HCT116 (cell line): ENCODE measurements around the gene FNDC5. TPM values are rescaled to one million over a fixed set of nuclear protein-coding genes. Genes with fewer than 3 reads are reported as not detected.

Experiments used
- ATAC-seq: fragments of 200-7000 bp; cut with Tn5 transposase; 2 replicates; pipeline ENCODE4 v1.9.1; 2020; ENCODE audit warnings: mild to moderate bottlenecking, moderate library complexity
- BruUV-seq: library from RNA; stranded (reverse); fragments of 400-500 nt; replicated peaks from 2 replicates; lab custom pipeline; 2021; lab: Mats Ljungman, UMichigan
- CTCF ChIA-PET: fragments of 300-600 bp; sonication (Branson Sonifier 250); formaldehyde crosslinking; loops from one replicate; lab custom pipeline; 2021; ENCODE audit warnings: antibody characterized with exemption; lab: Charles Lee
- POLR2A ChIA-PET: fragments of 300-600, 350-600 bp; sonication (Branson Sonifier 250); formaldehyde crosslinking; loops from one replicate; lab custom pipeline; 2021; ENCODE audit warnings: antibody characterized with exemption; lab: Charles Lee
- RAD21 ChIA-PET, 2 experiments: fragments of 300-600 bp; sonication (Branson Sonifier 250); formaldehyde crosslinking; loops; one replicate each; lab custom pipeline; 2023; ENCODE audit warnings: low total read pairs in 2 of 2; ENCODE audit not compliant: uncharacterized antibody in 2 of 2, unreplicated experiment in 2 of 2, low non-redundant PET in 1 of 2; lab: Charles Lee
- DNase-seq: peaks from one replicate; pipeline ENCODE4 v3.0.0-alpha.2; 2010; ENCODE audit warnings: low read depth, low spot score
- H2AFZ ChIP-seq: fragments of 200-600 bp; shearing (Covaris generic), sonication (generic); 2 replicates; pipeline ENCODE4 v1.6.1; 2017; ENCODE audit warnings: low read depth, mixed run types, mixed read lengths, antibody characterized with exemption, low read length; ENCODE audit not compliant: poor library complexity, severe bottlenecking
- H3K27ac ChIP-seq: 2 replicates; pipeline ENCODE4 v1.5.1; 2012; ENCODE audit warnings: low read depth, low read length
- H3K27me3 ChIP-seq: fragments of 200-600 bp; sonication (generic); 2 replicates; pipeline ENCODE4 v1.6.1; 2016; ENCODE audit warnings: mixed run types, low read length, mixed read lengths; ENCODE audit not compliant: insufficient read depth
- H3K36me3 ChIP-seq, 2 experiments: fragments of 200-500 bp in 1 of 2; fragments of 200-600 bp in 1 of 2; sonication (Bioruptor generic) in 1 of 2; sonication (generic) in 1 of 2; 2 replicates each; pipeline versions ENCODE4 v1.5.1 to v1.6.1; 2014 to 2016; ENCODE audit warnings: low read length in 2 of 2, inconsistent platforms in 1 of 2, mixed read lengths in 1 of 2, mixed run types in 1 of 2; ENCODE audit not compliant: insufficient read depth in 2 of 2, control insufficient read depth in 1 of 2
- H3K4me1 ChIP-seq, 2 experiments: fragments of 200-600 bp in 1 of 2; sonication (generic) in 1 of 2; 2 replicates each; pipeline versions ENCODE4 v1.5.1 to v1.6.1; 2012 to 2017; ENCODE audit warnings: low read length in 2 of 2, inconsistent platforms in 1 of 2, mild to moderate bottlenecking in 1 of 2, mixed read lengths in 1 of 2, mixed run types in 1 of 2, moderate library complexity in 1 of 2; ENCODE audit not compliant: insufficient read depth in 2 of 2, control insufficient read depth in 1 of 2
- H3K4me2 ChIP-seq: fragments of 200-600 bp; sonication (generic); 2 replicates; pipeline ENCODE4 v1.6.1; 2017; ENCODE audit warnings: mixed run types, low read length, mixed read lengths
- H3K4me3 ChIP-seq, 2 experiments: fragments of 200-600 bp in 1 of 2; sonication (generic) in 1 of 2; replicated peaks in 1 of 2; 2 replicates each; pipeline ENCODE4 v1.5.1; 2011 to 2016; ENCODE audit warnings: low read length in 2 of 2, control low read depth in 1 of 2, low read depth in 1 of 2, mild to moderate bottlenecking in 1 of 2, mixed read lengths in 1 of 2, mixed run types in 1 of 2
- H3K79me2 ChIP-seq: fragments of 200-600 bp; sonication (generic); 2 replicates; pipeline ENCODE4 v1.6.1; 2017; ENCODE audit warnings: mild to moderate bottlenecking, mixed run types, low read length, moderate library complexity, mixed read lengths; ENCODE audit not compliant: insufficient read depth
- H3K9ac ChIP-seq: fragments of 200-600 bp; sonication (generic); 2 replicates; pipeline ENCODE4 v1.6.1; 2016; ENCODE audit warnings: low read length, mixed read lengths
- H3K9me2 ChIP-seq: fragments of 200-600 bp; sonication (generic), shearing (Covaris generic); 2 replicates; pipeline ENCODE4 v1.6.1; 2017; ENCODE audit warnings: mixed run types, mild to moderate bottlenecking, moderate library complexity; ENCODE audit not compliant: insufficient read depth
- H3K9me3 ChIP-seq, 2 experiments: fragments of 200-500 bp in 1 of 2; fragments of 200-600 bp in 1 of 2; sonication (Bioruptor generic) in 1 of 2; sonication (generic) in 1 of 2; 2 replicates each; pipeline ENCODE4 v1.6.1; 2014 to 2017; ENCODE audit warnings: low read length in 2 of 2, mixed read lengths in 2 of 2, inconsistent platforms in 1 of 2, low read depth in 1 of 2, mild to moderate bottlenecking in 1 of 2, mixed run types in 1 of 2, moderate library complexity in 1 of 2; ENCODE audit not compliant: control insufficient read depth in 1 of 2, insufficient read depth in 1 of 2
- H4K20me1 ChIP-seq: fragments of 200-600 bp; sonication (generic), shearing (Covaris generic); 2 replicates; pipeline ENCODE4 v1.6.1; 2017; ENCODE audit warnings: mixed run types, mild to moderate bottlenecking, moderate library complexity; ENCODE audit not compliant: insufficient read depth
- CBX3 ChIP-seq: IDR thresholded peaks from 2 replicates; pipeline ENCODE4 v1.6.1; 2012; ENCODE audit warnings: low read depth
- CEBPB ChIP-seq: IDR thresholded peaks from 2 replicates; pipeline ENCODE4 v1.6.1; 2012; ENCODE audit warnings: low read depth
- CTCF ChIP-seq, 3 experiments: fragments of 200-600 bp in 1 of 3; sonication (generic) in 1 of 3; IDR thresholded peaks in 2 of 3; conservative IDR thresholded peaks in 1 of 3; 2 replicates each; pipeline ENCODE4 v1.5.1; 2012 to 2017; ENCODE audit warnings: low read depth in 2 of 3, low read length in 2 of 3, antibody characterized with exemption in 1 of 3, borderline replicate concordance in 1 of 3, control low read depth in 1 of 3, mild to moderate bottlenecking in 1 of 3, mixed read lengths in 1 of 3, mixed run types in 1 of 3, moderate library complexity in 1 of 3; ENCODE audit not compliant: insufficient read depth in 1 of 3
- EGR1 ChIP-seq: IDR thresholded peaks from 2 replicates; pipeline ENCODE4 v1.6.1; 2012; ENCODE audit warnings: low read depth
- ELF1 ChIP-seq: IDR thresholded peaks from 2 replicates; pipeline ENCODE4 v1.6.1; 2012; ENCODE audit warnings: low read depth, borderline replicate concordance
- EZH2 ChIP-seq: fragments of 200-600 bp; sonication (generic); IDR thresholded peaks from 2 replicates; pipeline ENCODE4 v1.6.1; 2017; ENCODE audit warnings: antibody characterized with exemption, mixed run types
- EZH2phosphoT487 ChIP-seq: fragments of 200-600 bp; IDR thresholded peaks from 2 replicates; pipeline ENCODE4 v1.6.1; 2018; ENCODE audit warnings: antibody characterized with exemption, borderline replicate concordance
- MAX ChIP-seq: IDR thresholded peaks from 2 replicates; pipeline ENCODE4 v1.6.1; 2012
- POLR2A ChIP-seq: IDR thresholded peaks from 2 replicates; pipeline ENCODE4 v1.7.0; 2011; ENCODE audit warnings: borderline replicate concordance; ENCODE audit not compliant: insufficient read depth, insufficient read length; ENCODE audit errors: extremely low read depth
- POLR2AphosphoS5 ChIP-seq: IDR thresholded peaks from 2 replicates; pipeline ENCODE4 v1.6.1; 2011; ENCODE audit warnings: mild to moderate bottlenecking, low read depth, low read length, moderate library complexity
- REST ChIP-seq: IDR thresholded peaks from 2 replicates; pipeline ENCODE4 v1.6.1; 2012; ENCODE audit warnings: low read depth
- SIN3A ChIP-seq: IDR thresholded peaks from 2 replicates; pipeline ENCODE4 v1.6.1; 2012; ENCODE audit warnings: low read depth
- TCF7L2 ChIP-seq: IDR thresholded peaks from 2 replicates; pipeline ENCODE4 v1.7.0; 2011; ENCODE audit warnings: borderline replicate concordance, inconsistent platforms; ENCODE audit not compliant: insufficient read depth, insufficient read length; ENCODE audit errors: extremely low read depth
- YY1 ChIP-seq: IDR thresholded peaks from 2 replicates; pipeline ENCODE4 v1.6.1; 2011; ENCODE audit warnings: low read length, low read depth, moderate library complexity, mild to moderate bottlenecking; ENCODE audit not compliant: insufficient replicate concordance; ENCODE audit errors: extremely low read depth
- ZNF274 ChIP-seq: fragments of 200-500 bp; sonication (Bioruptor generic); IDR thresholded peaks from 2 replicates; pipeline ENCODE4 v1.6.1; 2014; ENCODE audit warnings: mild to moderate bottlenecking, low read depth, low read length, inconsistent platforms
- intact Hi-C: fragments of 100-400 bp; cut with micrococcal nuclease; formaldehyde crosslinking; loops from 2 replicates; pipeline ENCODE4 v1.10.0; 2022
- total RNA-seq: library from RNA; stranded (reverse); gene quantifications from one replicate; pipeline ENCODE4 v1.2.1, GENCODE V29; 2021; ENCODE audit not compliant: unreplicated experiment
- TF ChIP-seq, protein P1 (sequence below): IDR thresholded peaks from 2 replicates; pipeline ENCODE4 v1.6.1; 2012

Gene FNDC5
- total RNA-seq, 1 experiment from 2014 or later = not detected

- Histone ChIP-seq H3K27ac (no peak overlapping the region), H2AFZ (no peak overlapping the region), H3K4me1 (no peaks in the 10 kb centered on the region), H3K4me3 (no peak overlapping the region), H3K79me2 (no peaks in the 10 kb centered on the region), H3K9me3 (no peaks in the 10 kb centered on the region), H3K27me3 (no peaks in the 10 kb centered on the region), H4K20me1 (no peaks in the 10 kb centered on the region), H3K36me3 (no peaks in the 10 kb centered on the region), H3K9me2 (no peaks in the 10 kb centered on the region), H3K4me2 (no peak overlapping the region), H3K9ac (no peak overlapping the region)
- CTCF ChIA-PET = interaction anchor here (0.7 kb wide), 1 partner anchor 11 kb away, joined by 3 read pairs; no protein-coding TSS in a partner anchor
- ATAC-seq (no peak), DNase-seq (no peak)
- POLR2A ChIA-PET = no interaction called here
- intact Hi-C loops = no loop called here
- RAD21 ChIA-PET = no interaction called here
- no TSS peak for BruUV-seq
- TF ChIP-seq, protein P1, sequence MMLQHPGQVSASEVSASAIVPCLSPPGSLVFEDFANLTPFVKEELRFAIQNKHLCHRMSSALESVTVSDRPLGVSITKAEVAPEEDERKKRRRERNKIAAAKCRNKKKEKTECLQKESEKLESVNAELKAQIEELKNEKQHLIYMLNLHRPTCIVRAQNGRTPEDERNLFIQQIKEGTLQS = no peak
- no peak for TF ChIP-seq EZH2
- TF ChIP-seq ZNF274 = no peak
- TF ChIP-seq TCF7L2 = no peak
- TF ChIP-seq YY1 = no peak
- no peak for TF ChIP-seq POLR2AphosphoS5
- no peak for TF ChIP-seq POLR2A
- TF ChIP-seq CBX3 = no peak
- TF ChIP-seq CTCF (IDR thresholded peaks at IDR 0.05 in 2 of 3, conservative IDR thresholded peaks at IDR 0.05 in 1 of 3; ENCODE audit: borderline replicate concordance in 1 of 3, insufficient read depth in 1 of 3, low read depth in 2 of 3, low read length in 2 of 3) = no peak
- TF ChIP-seq SIN3A = no peak
- no peak for TF ChIP-seq EZH2phosphoT487
- no peak for TF ChIP-seq REST
- no peak for TF ChIP-seq EGR1
- no peak for TF ChIP-seq MAX
- no peak for TF ChIP-seq ELF1
- no peak for TF ChIP-seq CEBPB
These were observed 4.9 kb downstream of the FNDC5 start for GRCh38 chr1:32865639-32866405.
